GM12878 (cell line): ENCODE measurements around the gene IL1RAPL1. TPM values are rescaled to one million over a fixed set of nuclear protein-coding genes. Genes with fewer than 3 reads are reported as not detected.

Experiments
- ATAC-seq: fragments of 200-7000 bp; cut with Tn5 transposase; 3 replicates; pipeline ENCODE4 v1.9.1; 2020; ENCODE audit warnings: mild to moderate bottlenecking, moderate library complexity
- BruUV-seq: library from RNA; stranded (reverse); fragments of 400-500 nt; replicated peaks from 2 replicates; lab custom pipeline; 2021; lab: Mats Ljungman, UMichigan
- CTCF ChIA-PET: fragments of 300-600 bp; sonication (Branson Sonifier 250); formaldehyde crosslinking; extraction: SDS; loops from one replicate; lab custom pipeline; 2021; ENCODE audit warnings: inconsistent platforms; lab: Yijun Ruan, JAX
- POLR2A ChIA-PET: fragments of 350-600 bp; formaldehyde crosslinking; extraction: SDS; loops from one replicate; lab custom pipeline; 2021; ENCODE audit warnings: inconsistent platforms; lab: Charles Lee
- RAD21 ChIA-PET: fragments of 300-600 bp; sonication (Branson Sonifier 250); formaldehyde crosslinking; loops from one replicate; lab custom pipeline; 2023; ENCODE audit warnings: antibody characterized with exemption; ENCODE audit not compliant: unreplicated experiment; lab: Charles Lee
- SMC1A ChIA-PET: fragments of 300-600 bp; sonication (Branson Sonifier 250); formaldehyde crosslinking; loops from one replicate; lab custom pipeline; 2023; ENCODE audit not compliant: unreplicated experiment, uncharacterized antibody; lab: Charles Lee
- DNase-seq: peaks from one replicate; pipeline ENCODE4 v3.0.0-alpha.2; 2011; ENCODE audit warnings: low read depth, low spot score
- FAIRE-seq: peaks from 3 replicates; lab custom pipeline; 2011; peaks lifted over from hg19 to GRCh38; lab: Jason Lieb, UNC
- H2AFZ ChIP-seq: 2 replicates; pipeline ENCODE4 v1.6.0; 2011; ENCODE audit warnings: low read depth, low read length, control low read depth; ENCODE audit not compliant: control insufficient read depth
- H3K27ac ChIP-seq: 2 replicates; pipeline ENCODE4 v1.5.1; 2011; ENCODE audit warnings: control low read depth; ENCODE audit not compliant: control insufficient read depth, insufficient read depth
- H3K27me3 ChIP-seq, 2 experiments: replicated peaks in 1 of 2; 2 replicates each; pipeline versions ENCODE4 v1.6.0 to v1.6.1; 2011; ENCODE audit warnings: low read length in 1 of 2; ENCODE audit not compliant: control insufficient read depth in 2 of 2, insufficient read depth in 2 of 2
- H3K36me3 ChIP-seq, 2 experiments: 2 replicates each; pipeline ENCODE4 v1.5.1; 2011; ENCODE audit warnings: low read length in 1 of 2; ENCODE audit not compliant: control insufficient read depth in 2 of 2, insufficient read depth in 2 of 2
- H3K4me1 ChIP-seq: 2 replicates; pipeline ENCODE4 v1.6.1; 2011; ENCODE audit warnings: mild to moderate bottlenecking, low read length, moderate library complexity, mixed read lengths; ENCODE audit not compliant: control insufficient read depth, insufficient read depth
- H3K4me2 ChIP-seq: 2 replicates; pipeline ENCODE4 v1.6.0; 2011; ENCODE audit warnings: control low read depth; ENCODE audit not compliant: control insufficient read depth, insufficient read depth
- H3K4me3 ChIP-seq: fragments of 200-600 bp; sonication (generic); 2 replicates; pipeline ENCODE4 v1.5.1; 2016
- H3K79me2 ChIP-seq: 2 replicates; pipeline ENCODE4 v1.6.0; 2011; ENCODE audit warnings: low read length; ENCODE audit not compliant: control insufficient read depth, insufficient read depth
- H3K9ac ChIP-seq: 2 replicates; pipeline ENCODE4 v1.8.0; 2011; ENCODE audit warnings: low read length, control low read depth, mixed read lengths; ENCODE audit not compliant: control insufficient read depth, insufficient read depth
- H3K9me3 ChIP-seq: replicated peaks from 3 replicates; pipeline ENCODE4 v1.5.1; 2011; ENCODE audit warnings: mild to moderate bottlenecking, low read length; ENCODE audit not compliant: control insufficient read depth, insufficient read depth
- H4K20me1 ChIP-seq: 2 replicates; pipeline ENCODE4 v1.6.0; 2011; ENCODE audit not compliant: control insufficient read depth, insufficient read depth
- CBX5 ChIP-seq: sonication (generic); IDR thresholded peaks from 2 replicates; pipeline ENCODE4 v1.6.1; 2016; ENCODE audit warnings: low read depth, moderate library complexity, mild to moderate bottlenecking, inconsistent platforms
- CHD2 ChIP-seq: IDR thresholded peaks from 2 replicates; pipeline ENCODE4 v1.6.1; 2011; ENCODE audit warnings: low read depth, low read length, improper control_type of control experiment, borderline replicate concordance
- DPF2 ChIP-seq: fragments of 450-650 bp; IDR thresholded peaks from 2 replicates; pipeline ENCODE4 v1.6.1; 2017; ENCODE audit warnings: mild to moderate bottlenecking
- HCFC1 ChIP-seq: fragments of 150-350 bp; IDR thresholded peaks from 2 replicates; pipeline ENCODE4 v1.6.1; 2014; ENCODE audit warnings: low read length
- MTA3 ChIP-seq: IDR thresholded peaks from 2 replicates; pipeline ENCODE4 v1.6.1; 2012; ENCODE audit warnings: low read length, inconsistent platforms, borderline replicate concordance
- NBN ChIP-seq: fragments of 450-650 bp; IDR thresholded peaks from 2 replicates; pipeline ENCODE4 v1.6.1; 2016
- NR2C1 ChIP-seq: fragments of 450-650 bp; IDR thresholded peaks from 2 replicates; pipeline ENCODE4 v1.6.1; 2017; ENCODE audit warnings: antibody characterized with exemption, mild to moderate bottlenecking, moderate library complexity
- RB1 ChIP-seq: fragments of 450-650 bp; formaldehyde crosslinking; IDR thresholded peaks from 2 replicates; pipeline ENCODE4 v1.6.1; 2017; ENCODE audit warnings: mild to moderate bottlenecking, borderline replicate concordance
- SRF ChIP-seq, 2 experiments: IDR thresholded peaks; 2 replicates each; pipeline ENCODE4 v1.6.1; 2011; ENCODE audit warnings: low read depth in 2 of 2, low read length in 2 of 2, mild to moderate bottlenecking in 1 of 2, moderate library complexity in 1 of 2
- STAT1 ChIP-seq: fragments of 450-650 bp; conservative IDR thresholded peaks from 2 replicates; pipeline ENCODE4 v1.6.1; 2014; ENCODE audit warnings: antibody characterized with exemption, mild to moderate bottlenecking
- ZNF207 ChIP-seq: fragments of 450-650 bp; IDR thresholded peaks from 2 replicates; pipeline ENCODE4 v1.6.1; 2014; ENCODE audit warnings: antibody characterized with exemption, mild to moderate bottlenecking, borderline replicate concordance
- WGBS: methylation state at CpG from one replicate; pipeline ENCODE4 v1.1.6; 2016; ENCODE audit warnings: low lambda C conversion rate; ENCODE audit not compliant: insufficient replicate concordance, insufficient coverage; ENCODE audit errors: missing lambda C conversion rate; 5-methylcytosine and 5-hydroxymethylcytosine counted together
- in situ Hi-C: fragments of 300-500 bp; cut with MboI; formaldehyde crosslinking; loops from 9 replicates; pipeline ENCODE4 v1.14.3; 2018; ENCODE audit warnings: mixed read lengths
- intact Hi-C: fragments of 100-400 bp; cut with micrococcal nuclease; formaldehyde crosslinking; loops from one replicate; pipeline ENCODE4 v1.14.2; 2022; ENCODE audit not compliant: unreplicated experiment
- polyA plus RNA-seq, 11 experiments: library from polyadenylated mRNA; depleted of rRNA in 4 of 11; unstranded in 6 of 11; stranded (reverse) in 5 of 11; fragments of >200 nt; fragmentation: Nextera tagmentation in 4 of 11; fragmentation: Illumina TruSeq in 1 of 11; extraction: Ambion mirVana in 4 of 11; extraction: Trizol in 1 of 11; gene quantifications; 1 replicate in 1 of 11; 2 replicates in 10 of 11; pipeline versions ENCODE4 v1.2.1 to v1.2.3, GENCODE V29; 2011 to 2016; ENCODE audit warnings: inconsistent platforms in 2 of 11, missing spikeins in 2 of 11, low read depth in 1 of 11
- total RNA-seq, 4 experiments: library from RNA; depleted of rRNA in 3 of 4; stranded (reverse); fragments of >200 nt in 3 of 4; fragmentation: Illumina TruSeq in 1 of 4; extraction: Trizol in 1 of 4; gene quantifications; 2 replicates each; pipeline versions ENCODE4 v1.2.1 to v1.2.3, GENCODE V29; 2013 to 2021
- TF ChIP-seq, protein P1 (sequence below): IDR thresholded peaks from 2 replicates; pipeline ENCODE4 v1.6.1; 2012; ENCODE audit warnings: low read length, inconsistent platforms
- TF ChIP-seq, protein P2 (sequence below): fragments of 450-650 bp; formaldehyde crosslinking; IDR thresholded peaks from 2 replicates; pipeline ENCODE4 v1.4.0; 2020; ENCODE audit warnings: mild to moderate bottlenecking, moderate library complexity

Gene IL1RAPL1
- total and polyA plus RNA-seq, 10 of the 15 experiments (the other 5 are each of a cell fraction or from before 2014, with no cell fraction given) = not detected

- DNase-seq = no peak
- Histone ChIP-seq H4K20me1 (no peaks in the 10 kb centered on the region), H3K9me3 (no peaks in the 10 kb centered on the region), H2AFZ (no peak overlapping the region), H3K4me2 (no peak overlapping the region), H3K27ac (no peak overlapping the region), H3K36me3 (no peaks in the 10 kb centered on the region), H3K4me3 (no peak overlapping the region), H3K4me1 (no peaks in the 10 kb centered on the region), H3K79me2 (no peaks in the 10 kb centered on the region), H3K9ac (no peak overlapping the region), H3K27me3 (no peaks in the 10 kb centered on the region)
- no peak for FAIRE-seq
- in situ Hi-C loops = no loop called here
- CTCF ChIA-PET = no interaction called here
- WGBS = 0% methylated on average over 2 of the region's 2 CpGs
- no peak for ATAC-seq
- SMC1A ChIA-PET = interaction anchor here (1.5 kb wide), 1 partner anchor 14 kb away, joined by 3 read pairs; no protein-coding TSS in a partner anchor
- POLR2A ChIA-PET = no interaction called here
- intact Hi-C loops = no loop called here
- no TSS peak for BruUV-seq
- TF ChIP-seq ZNF207 (no peak), MTA3 (no peak), SRF (IDR thresholded peaks at IDR 0.05; ENCODE audit: low read depth in 2 of 2, low read length in 2 of 2) (no peak), NR2C1 (no peak), DPF2 (no peak), CBX5 (no peak), NBN (no peak), HCFC1 (no peak), STAT1 (no peak), CHD2 (no peak), RB1 (no peak)
- TF ChIP-seq, protein P1, sequence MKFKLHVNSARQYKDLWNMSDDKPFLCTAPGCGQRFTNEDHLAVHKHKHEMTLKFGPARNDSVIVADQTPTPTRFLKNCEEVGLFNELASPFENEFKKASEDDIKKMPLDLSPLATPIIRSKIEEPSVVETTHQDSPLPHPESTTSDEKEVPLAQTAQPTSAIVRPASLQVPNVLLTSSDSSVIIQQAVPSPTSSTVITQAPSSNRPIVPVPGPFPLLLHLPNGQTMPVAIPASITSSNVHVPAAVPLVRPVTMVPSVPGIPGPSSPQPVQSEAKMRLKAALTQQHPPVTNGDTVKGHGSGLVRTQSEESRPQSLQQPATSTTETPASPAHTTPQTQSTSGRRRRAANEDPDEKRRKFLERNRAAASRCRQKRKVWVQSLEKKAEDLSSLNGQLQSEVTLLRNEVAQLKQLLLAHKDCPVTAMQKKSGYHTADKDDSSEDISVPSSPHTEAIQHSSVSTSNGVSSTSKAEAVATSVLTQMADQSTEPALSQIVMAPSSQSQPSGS = no peak
- TF ChIP-seq, protein P2, sequence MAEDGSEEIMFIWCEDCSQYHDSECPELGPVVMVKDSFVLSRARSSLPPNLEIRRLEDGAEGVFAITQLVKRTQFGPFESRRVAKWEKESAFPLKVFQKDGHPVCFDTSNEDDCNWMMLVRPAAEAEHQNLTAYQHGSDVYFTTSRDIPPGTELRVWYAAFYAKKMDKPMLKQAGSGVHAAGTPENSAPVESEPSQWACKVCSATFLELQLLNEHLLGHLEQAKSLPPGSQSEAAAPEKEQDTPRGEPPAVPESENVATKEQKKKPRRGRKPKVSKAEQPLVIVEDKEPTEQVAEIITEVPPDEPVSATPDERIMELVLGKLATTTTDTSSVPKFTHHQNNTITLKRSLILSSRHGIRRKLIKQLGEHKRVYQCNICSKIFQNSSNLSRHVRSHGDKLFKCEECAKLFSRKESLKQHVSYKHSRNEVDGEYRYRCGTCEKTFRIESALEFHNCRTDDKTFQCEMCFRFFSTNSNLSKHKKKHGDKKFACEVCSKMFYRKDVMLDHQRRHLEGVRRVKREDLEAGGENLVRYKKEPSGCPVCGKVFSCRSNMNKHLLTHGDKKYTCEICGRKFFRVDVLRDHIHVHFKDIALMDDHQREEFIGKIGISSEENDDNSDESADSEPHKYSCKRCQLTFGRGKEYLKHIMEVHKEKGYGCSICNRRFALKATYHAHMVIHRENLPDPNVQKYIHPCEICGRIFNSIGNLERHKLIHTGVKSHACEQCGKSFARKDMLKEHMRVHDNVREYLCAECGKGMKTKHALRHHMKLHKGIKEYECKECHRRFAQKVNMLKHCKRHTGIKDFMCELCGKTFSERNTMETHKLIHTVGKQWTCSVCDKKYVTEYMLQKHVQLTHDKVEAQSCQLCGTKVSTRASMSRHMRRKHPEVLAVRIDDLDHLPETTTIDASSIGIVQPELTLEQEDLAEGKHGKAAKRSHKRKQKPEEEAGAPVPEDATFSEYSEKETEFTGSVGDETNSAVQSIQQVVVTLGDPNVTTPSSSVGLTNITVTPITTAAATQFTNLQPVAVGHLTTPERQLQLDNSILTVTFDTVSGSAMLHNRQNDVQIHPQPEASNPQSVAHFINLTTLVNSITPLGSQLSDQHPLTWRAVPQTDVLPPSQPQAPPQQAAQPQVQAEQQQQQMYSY = no peak
- RAD21 ChIA-PET = no interaction called here
Observed at GRCh38 chrX:29962061-29962460, 1374.8 kb downstream of the IL1RAPL1 start.
